NCI-H2107 treated with DMSO at 0.1 percent for 48 hours (cell line): ENCODE data around the gene FAM237B.
"Not testable (repeated sequence)": the region's sequence is repeated elsewhere in the genome, so short reads cannot be mapped to it uniquely, and the experiment has no call there.

Experiments
- DNase-seq: peaks from one replicate; lab custom pipeline; 2025; ENCODE audit not compliant: unreplicated experiment; lab: John Stamatoyannopoulos, UW

The FAM237B gene

GRCh38 chr7:90320801-90321494, at the start of gene FAM237B:
FAM237B (minus strand) TSS chr7:90321304; CDS start chr7:90319748, 1,556 bp downstream.
- no peak for DNase-seq

GRCh38 chr7:90351987-90352386, 30.9 kb upstream of the FAM237B start:
- no peak for DNase-seq

GRCh38 chr7:90350032-90350431, 28.9 kb upstream of the FAM237B start:
- DNase-seq: not testable (repeated sequence)

GRCh38 chr7:90349305-90349704, 28.2 kb upstream of the FAM237B start:
- DNase-seq: no peak

- no peak for DNase-seq
Measured at GRCh38 chr7:90347759-90348158, 26.7 kb upstream of the FAM237B start.

- peak; percentile 94 for DNase-seq
Measured at GRCh38 chr7:90346336-90347125, 25.4 kb upstream of the FAM237B start, which contains the start of gene GTPBP10. GTPBP10 (plus strand) TSS chr7:90346716; CDS start chr7:90346742, 26 bp downstream.

- DNase-seq: peak; percentile 55
Measured at GRCh38 chr7:90345595-90346335, 24.7 kb upstream of the FAM237B start.

- DNase-seq: no peak
Measured at GRCh38 chr7:90345016-90345415, 23.9 kb upstream of the FAM237B start.

- DNase-seq: no peak
Measured at GRCh38 chr7:90337106-90337505, 16.0 kb upstream of the FAM237B start.

GRCh38 chr7:90334926-90335325, 13.8 kb upstream of the FAM237B start:
- DNase-seq: not testable (repeated sequence)

- DNase-seq: no peak
Measured at GRCh38 chr7:90334193-90334843, 13.2 kb upstream of the FAM237B start.

GRCh38 chr7:90326500-90326899, 5.4 kb upstream of the FAM237B start:
- DNase-seq: no peak

GRCh38 chr7:90322837-90323236, 1.7 kb upstream of the FAM237B start:
- DNase-seq: no peak

GRCh38 chr7:90320418-90320800, 695 bp downstream of the FAM237B start:
- DNase-seq: no peak

- DNase-seq: no peak
Measured at GRCh38 chr7:90320014-90320413, 1.1 kb downstream of the FAM237B start.

- DNase-seq: no peak
Measured at GRCh38 chr7:90313907-90314306, 7.2 kb downstream of the FAM237B start.

GRCh38 chr7:90312745-90313144, 8.4 kb downstream of the FAM237B start:
- no peak for DNase-seq

- DNase-seq: no peak
Measured at GRCh38 chr7:90311175-90311574, 9.9 kb downstream of the FAM237B start.

- no peak for DNase-seq
Measured at GRCh38 chr7:90309872-90310271, 11.2 kb downstream of the FAM237B start.

GRCh38 chr7:90303241-90303640, 17.9 kb downstream of the FAM237B start:
- DNase-seq: no peak
